WTC11 (cell line): ENCODE data around the gene LAIR2. TPM values are rescaled to one million over a fixed set of nuclear protein-coding genes. Genes with fewer than 3 reads are reported as not detected.

ENCODE experiments used
- ATAC-seq: fragments of 200-7000 bp; cut with Tn5 transposase; 2 replicates; pipeline ENCODE4 v1.10.0; 2021; ENCODE audit warnings: mild to moderate bottlenecking, moderate library complexity
- CTCF ChIA-PET: fragments of 300-600 bp; sonication (Branson Sonifier 250); formaldehyde crosslinking; loops from one replicate; lab custom pipeline; 2021; ENCODE audit warnings: antibody characterized with exemption; lab: Charles Lee
- POLR2A ChIA-PET: fragments of 350-600 bp; sonication (Branson Sonifier 250); formaldehyde crosslinking; loops from one replicate; lab custom pipeline; 2021; ENCODE audit warnings: antibody characterized with exemption; lab: Charles Lee
- DNase-seq: peaks from one replicate; pipeline ENCODE4 v3.0.0; 2021; ENCODE audit warnings: low spot score
- H3K27ac Mint-ChIP-seq: 2 replicates; pipeline ENCODE4 v1.8.0; 2021; ENCODE audit warnings: mixed read lengths
- H3K27me3 Mint-ChIP-seq: 2 replicates; pipeline ENCODE4 v1.8.0; 2021; ENCODE audit warnings: low read depth, mild to moderate bottlenecking, moderate library complexity, mixed read lengths
- H3K36me3 Mint-ChIP-seq: 2 replicates; pipeline ENCODE4 v1.8.0; 2021; ENCODE audit warnings: mixed read lengths
- H3K4me1 Mint-ChIP-seq: 2 replicates; pipeline ENCODE4 v1.8.0; 2022; ENCODE audit warnings: mixed read lengths
- H3K4me3 Mint-ChIP-seq: 2 replicates; pipeline ENCODE4 v1.8.0; 2021; ENCODE audit warnings: mild to moderate bottlenecking, moderate library complexity, mixed read lengths
- H3K9me3 Mint-ChIP-seq: 2 replicates; pipeline ENCODE4 v1.8.0; 2021; ENCODE audit warnings: mixed read lengths
- AFF4 ChIP-seq: sonication (generic); formaldehyde crosslinking; IDR thresholded peaks from 2 replicates; pipeline ENCODE4 v1.8.1; 2023; ENCODE audit warnings: mild to moderate bottlenecking, missing genetic modification reagents, borderline replicate concordance
- ATF1 ChIP-seq: sonication (generic); formaldehyde crosslinking; IDR thresholded peaks from 2 replicates; pipeline ENCODE4 v1.8.1; 2023; ENCODE audit warnings: mild to moderate bottlenecking, moderate library complexity, missing genetic modification reagents
- E2F4 ChIP-seq: sonication (generic); formaldehyde crosslinking; IDR thresholded peaks from 2 replicates; pipeline ENCODE4 v1.8.1; 2022; ENCODE audit warnings: low read depth, mild to moderate bottlenecking, moderate library complexity, missing genetic modification reagents, borderline replicate concordance
- MXD4 ChIP-seq: fragments of 250-450 bp; sonication (Bioruptor Pico); IDR thresholded peaks from 2 replicates; pipeline ENCODE4 v1.8.0; 2021; ENCODE audit warnings: mild to moderate bottlenecking, moderate library complexity, borderline replicate concordance
- NFATC4 ChIP-seq: fragments of 250-450 bp; sonication (Bioruptor Pico); IDR thresholded peaks from 2 replicates; pipeline ENCODE4 v1.9.0; 2021; ENCODE audit warnings: mild to moderate bottlenecking
- NFE2L1 ChIP-seq: sonication (generic); formaldehyde crosslinking; IDR thresholded peaks from 2 replicates; pipeline ENCODE4 v1.8.1; 2023; ENCODE audit warnings: missing genetic modification reagents
- NR2C2 ChIP-seq: sonication (generic); formaldehyde crosslinking; IDR thresholded peaks from 2 replicates; pipeline ENCODE4 v1.8.0; 2022; ENCODE audit warnings: mild to moderate bottlenecking, missing genetic modification reagents
- NR3C1 ChIP-seq: sonication (generic); formaldehyde crosslinking; conservative IDR thresholded peaks from 2 replicates; pipeline ENCODE4 v1.8.1; 2023; ENCODE audit warnings: low read depth, mild to moderate bottlenecking, missing genetic modification reagents
- TEAD1 ChIP-seq: sonication (generic); formaldehyde crosslinking; IDR thresholded peaks from 2 replicates; pipeline ENCODE4 v1.8.0; 2022; ENCODE audit warnings: mild to moderate bottlenecking, missing genetic modification reagents
- TP53 ChIP-seq: sonication (generic); formaldehyde crosslinking; IDR thresholded peaks from 2 replicates; pipeline ENCODE4 v1.8.1; 2023; ENCODE audit warnings: mild to moderate bottlenecking, missing genetic modification reagents
- USF2 ChIP-seq: sonication (generic); formaldehyde crosslinking; IDR thresholded peaks from 2 replicates; pipeline ENCODE4 v1.8.1; 2023; ENCODE audit warnings: mild to moderate bottlenecking, missing genetic modification reagents, moderate library complexity
- ZBTB21 ChIP-seq: sonication (generic); formaldehyde crosslinking; IDR thresholded peaks from 2 replicates; pipeline ENCODE4 v1.8.1; 2023; ENCODE audit warnings: mild to moderate bottlenecking, missing genetic modification reagents, borderline replicate concordance
- ZNF121 ChIP-seq: sonication (generic); formaldehyde crosslinking; IDR thresholded peaks from 2 replicates; pipeline ENCODE4 v1.8.0; 2023; ENCODE audit warnings: missing genetic modification reagents
- ZNF138 ChIP-seq: sonication (generic); formaldehyde crosslinking; conservative IDR thresholded peaks from 2 replicates; pipeline ENCODE4 v1.8.1; 2022; ENCODE audit warnings: mild to moderate bottlenecking, moderate library complexity, missing genetic modification reagents
- ZNF423 ChIP-seq: fragments of 250-450 bp; sonication (Bioruptor Pico); IDR thresholded peaks from 2 replicates; pipeline ENCODE4 v2.1.2; 2022; ENCODE audit warnings: mild to moderate bottlenecking, moderate library complexity
- total RNA-seq: library from RNA; stranded (reverse); gene quantifications from 3 replicates; pipeline ENCODE4 v1.2.3, GENCODE V29; 2021
- TF ChIP-seq, protein P1 (sequence below): sonication (generic); formaldehyde crosslinking; IDR thresholded peaks from 2 replicates; pipeline ENCODE4 v1.8.1; 2022; ENCODE audit warnings: missing genetic modification reagents, borderline replicate concordance
- TF ChIP-seq, protein P2 (sequence below): sonication (generic); formaldehyde crosslinking; IDR thresholded peaks from 2 replicates; pipeline ENCODE4 v1.8.0; 2022; ENCODE audit warnings: mild to moderate bottlenecking, missing genetic modification reagents
- TF ChIP-seq, protein P3 (sequence below): sonication (generic); formaldehyde crosslinking; IDR thresholded peaks from 2 replicates; pipeline ENCODE4 v1.8.1; 2023; ENCODE audit warnings: mild to moderate bottlenecking, moderate library complexity, missing genetic modification reagents
- TF ChIP-seq, protein P4 (sequence below): sonication (generic); formaldehyde crosslinking; IDR thresholded peaks from 2 replicates; pipeline ENCODE4 v1.8.1; 2023; ENCODE audit warnings: mild to moderate bottlenecking, missing genetic modification reagents

LAIR2 gene
- total RNA-seq, 1 experiment from 2014 or later: not detected

DNA sequence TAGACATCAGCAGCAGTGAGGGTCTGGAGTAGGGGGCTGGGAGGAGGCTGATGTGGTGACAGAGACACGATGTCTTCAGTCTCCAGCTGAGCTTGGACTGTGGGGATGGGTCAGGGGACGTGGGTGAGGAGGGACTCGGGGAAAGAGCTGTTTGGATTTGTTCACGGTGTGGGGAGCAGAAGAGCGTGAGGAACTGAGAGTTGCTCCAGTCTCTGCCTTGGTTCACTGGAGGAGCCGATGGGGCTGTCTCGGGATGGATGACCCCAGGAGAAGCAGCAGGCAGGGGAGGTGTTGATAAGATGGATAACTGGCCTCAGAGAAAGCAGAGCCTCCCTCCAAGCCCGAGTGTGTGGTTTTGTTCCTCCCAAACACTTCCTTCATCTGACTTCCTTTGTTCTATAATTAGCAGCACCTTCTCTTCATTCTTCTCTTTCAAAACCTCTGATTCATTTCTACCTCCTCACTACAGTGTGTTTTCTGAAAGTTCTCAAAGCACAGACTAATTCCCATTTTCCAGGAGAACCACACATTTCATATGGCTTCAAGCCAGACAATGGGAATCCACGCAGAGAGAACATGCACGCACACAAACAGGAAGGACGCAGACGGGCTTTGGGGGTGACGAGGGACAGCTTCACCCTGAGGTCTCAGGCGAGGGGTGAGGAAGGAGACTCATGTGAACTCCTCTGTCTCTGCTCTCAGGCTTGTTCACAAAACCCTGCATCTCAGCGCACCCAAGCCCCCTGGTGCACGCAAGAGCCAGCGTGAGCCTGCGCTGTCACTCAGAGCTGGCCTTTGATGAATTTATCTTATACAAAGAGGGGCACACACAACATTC, 18.6 kb downstream of the LAIR2 start (continued):
- TF ChIP-seq E2F4 (CRISPR knock-in tag) (no peak), ATF1 (CRISPR knock-in tag) (no peak), TP53 (CRISPR knock-in tag) (no peak), NFE2L1 (CRISPR knock-in tag) (no peak)

DNA sequence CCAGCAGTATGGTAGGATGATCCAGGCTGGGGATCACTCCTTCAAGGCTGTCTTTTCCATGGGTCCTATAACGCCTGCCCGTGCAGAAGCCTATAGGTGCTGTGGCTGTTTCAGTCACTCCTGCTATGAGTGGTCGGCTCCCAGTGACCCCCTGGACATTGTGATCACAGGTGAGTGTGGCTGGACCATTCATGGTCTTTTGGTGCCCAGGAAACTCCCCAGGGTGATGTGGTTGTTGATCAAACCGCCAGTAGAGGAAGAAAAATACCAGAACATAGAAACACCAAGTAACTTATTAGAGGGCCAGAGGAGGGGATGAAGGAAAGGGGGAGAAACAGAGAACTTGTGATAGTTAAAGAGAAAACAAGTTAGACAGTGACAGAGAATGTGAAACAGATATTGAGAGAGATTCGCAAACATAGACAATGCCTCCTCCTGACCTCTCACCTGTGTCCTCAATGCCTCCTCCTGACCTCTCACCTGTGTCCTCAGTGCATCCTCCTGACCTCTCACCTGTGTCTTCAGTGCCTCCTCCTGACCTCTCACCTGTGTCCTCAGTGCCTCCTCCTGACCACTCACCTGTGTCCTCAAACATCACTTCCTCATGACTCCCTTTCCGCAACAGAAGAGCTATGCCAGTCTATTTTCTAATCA, 19.4 kb downstream of the LAIR2 start:
- peaks cover 26% of the 10 kb centered on the region for H3K27me3 Mint-ChIP-seq
- H3K4me3 Mint-ChIP-seq: no peak overlapping the region
- ChIA-PET CTCF (no interaction called here), POLR2A (interaction anchor here (0.5 kb wide), 1 partner anchor 102 kb away, joined by 3 read pairs; no protein-coding TSS in a partner anchor)
- H3K36me3 Mint-ChIP-seq: peaks cover 61% of the 10 kb centered on the region
- no peaks in the 10 kb centered on the region for H3K4me1 Mint-ChIP-seq
- no peak for ATAC-seq
- H3K9me3 Mint-ChIP-seq: peaks cover 79% of the 10 kb centered on the region
- H3K27ac Mint-ChIP-seq: no peak overlapping the region
- no peak for DNase-seq
- TF ChIP-seq USF2 (CRISPR knock-in tag): no peak
- TF ChIP-seq NR3C1 (CRISPR knock-in tag): no peak
- TF ChIP-seq NR2C2 (CRISPR knock-in tag): no peak
- TF ChIP-seq ZNF423 (CRISPR knock-in tag): no peak
- TF ChIP-seq, protein P1, sequence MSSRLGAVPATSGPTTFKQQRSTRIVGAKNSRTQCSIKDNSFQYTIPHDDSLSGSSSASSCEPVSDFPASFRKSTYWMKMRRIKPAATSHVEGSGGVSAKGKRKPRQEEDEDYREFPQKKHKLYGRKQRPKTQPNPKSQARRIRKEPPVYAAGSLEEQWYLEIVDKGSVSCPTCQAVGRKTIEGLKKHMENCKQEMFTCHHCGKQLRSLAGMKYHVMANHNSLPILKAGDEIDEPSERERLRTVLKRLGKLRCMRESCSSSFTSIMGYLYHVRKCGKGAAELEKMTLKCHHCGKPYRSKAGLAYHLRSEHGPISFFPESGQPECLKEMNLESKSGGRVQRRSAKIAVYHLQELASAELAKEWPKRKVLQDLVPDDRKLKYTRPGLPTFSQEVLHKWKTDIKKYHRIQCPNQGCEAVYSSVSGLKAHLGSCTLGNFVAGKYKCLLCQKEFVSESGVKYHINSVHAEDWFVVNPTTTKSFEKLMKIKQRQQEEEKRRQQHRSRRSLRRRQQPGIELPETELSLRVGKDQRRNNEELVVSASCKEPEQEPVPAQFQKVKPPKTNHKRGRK: no peak
- no peak for TF ChIP-seq ZBTB21
- TF ChIP-seq MXD4: no peak
- TF ChIP-seq TEAD1: no peak
- TF ChIP-seq, protein P2, sequence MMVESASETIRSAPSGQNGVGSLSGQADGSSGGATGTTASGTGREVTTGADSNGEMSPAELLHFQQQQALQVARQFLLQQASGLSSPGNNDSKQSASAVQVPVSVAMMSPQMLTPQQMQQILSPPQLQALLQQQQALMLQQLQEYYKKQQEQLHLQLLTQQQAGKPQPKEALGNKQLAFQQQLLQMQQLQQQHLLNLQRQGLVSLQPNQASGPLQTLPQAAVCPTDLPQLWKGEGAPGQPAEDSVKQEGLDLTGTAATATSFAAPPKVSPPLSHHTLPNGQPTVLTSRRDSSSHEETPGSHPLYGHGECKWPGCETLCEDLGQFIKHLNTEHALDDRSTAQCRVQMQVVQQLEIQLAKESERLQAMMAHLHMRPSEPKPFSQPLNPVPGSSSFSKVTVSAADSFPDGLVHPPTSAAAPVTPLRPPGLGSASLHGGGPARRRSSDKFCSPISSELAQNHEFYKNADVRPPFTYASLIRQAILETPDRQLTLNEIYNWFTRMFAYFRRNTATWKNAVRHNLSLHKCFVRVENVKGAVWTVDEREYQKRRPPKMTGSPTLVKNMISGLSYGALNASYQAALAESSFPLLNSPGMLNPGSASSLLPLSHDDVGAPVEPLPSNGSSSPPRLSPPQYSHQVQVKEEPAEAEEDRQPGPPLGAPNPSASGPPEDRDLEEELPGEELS: no peak
- TF ChIP-seq, protein P3, sequence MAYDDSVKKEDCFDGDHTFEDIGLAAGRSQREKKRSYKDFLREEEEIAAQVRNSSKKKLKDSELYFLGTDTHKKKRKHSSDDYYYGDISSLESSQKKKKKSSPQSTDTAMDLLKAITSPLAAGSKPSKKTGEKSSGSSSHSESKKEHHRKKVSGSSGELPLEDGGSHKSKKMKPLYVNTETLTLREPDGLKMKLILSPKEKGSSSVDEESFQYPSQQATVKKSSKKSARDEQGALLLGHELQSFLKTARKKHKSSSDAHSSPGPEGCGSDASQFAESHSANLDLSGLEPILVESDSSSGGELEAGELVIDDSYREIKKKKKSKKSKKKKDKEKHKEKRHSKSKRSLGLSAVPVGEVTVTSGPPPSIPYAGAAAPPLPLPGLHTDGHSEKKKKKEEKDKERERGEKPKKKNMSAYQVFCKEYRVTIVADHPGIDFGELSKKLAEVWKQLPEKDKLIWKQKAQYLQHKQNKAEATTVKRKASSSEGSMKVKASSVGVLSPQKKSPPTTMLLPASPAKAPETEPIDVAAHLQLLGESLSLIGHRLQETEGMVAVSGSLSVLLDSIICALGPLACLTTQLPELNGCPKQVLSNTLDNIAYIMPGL: no peak
- TF ChIP-seq ZNF138 (CRISPR knock-in tag): no peak
- no peak for TF ChIP-seq ZNF121 (CRISPR knock-in tag)
- no peak for TF ChIP-seq AFF4
- TF ChIP-seq NFATC4: no peak
- TF ChIP-seq, protein P4, sequence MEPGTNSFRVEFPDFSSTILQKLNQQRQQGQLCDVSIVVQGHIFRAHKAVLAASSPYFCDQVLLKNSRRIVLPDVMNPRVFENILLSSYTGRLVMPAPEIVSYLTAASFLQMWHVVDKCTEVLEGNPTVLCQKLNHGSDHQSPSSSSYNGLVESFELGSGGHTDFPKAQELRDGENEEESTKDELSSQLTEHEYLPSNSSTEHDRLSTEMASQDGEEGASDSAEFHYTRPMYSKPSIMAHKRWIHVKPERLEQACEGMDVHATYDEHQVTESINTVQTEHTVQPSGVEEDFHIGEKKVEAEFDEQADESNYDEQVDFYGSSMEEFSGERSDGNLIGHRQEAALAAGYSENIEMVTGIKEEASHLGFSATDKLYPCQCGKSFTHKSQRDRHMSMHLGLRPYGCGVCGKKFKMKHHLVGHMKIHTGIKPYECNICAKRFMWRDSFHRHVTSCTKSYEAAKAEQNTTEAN (CRISPR knock-in tag): no peak
